NB4 (cell line): Measurements from ENCODE around the gene PPP1R11.
"Not testable (repeated sequence)": the region's sequence is repeated elsewhere in the genome, so short reads cannot be mapped to it uniquely, and the experiment has no call there.

Source experiments
- MAX ChIP-seq: IDR thresholded peaks from 2 replicates; pipeline ENCODE4 v1.6.1; 2011; ENCODE audit warnings: low read depth, low read length
- POLR2A ChIP-seq: IDR thresholded peaks from 2 replicates; pipeline ENCODE4 v1.6.1; 2011; ENCODE audit warnings: mild to moderate bottlenecking; ENCODE audit not compliant: insufficient read length; ENCODE audit errors: extremely low read depth
- TF ChIP-seq, protein P1 (sequence below): IDR thresholded peaks from one replicate; pipeline ENCODE4 v1.5.1; 2012; ENCODE audit warnings: low read depth, low read length

DNA sequence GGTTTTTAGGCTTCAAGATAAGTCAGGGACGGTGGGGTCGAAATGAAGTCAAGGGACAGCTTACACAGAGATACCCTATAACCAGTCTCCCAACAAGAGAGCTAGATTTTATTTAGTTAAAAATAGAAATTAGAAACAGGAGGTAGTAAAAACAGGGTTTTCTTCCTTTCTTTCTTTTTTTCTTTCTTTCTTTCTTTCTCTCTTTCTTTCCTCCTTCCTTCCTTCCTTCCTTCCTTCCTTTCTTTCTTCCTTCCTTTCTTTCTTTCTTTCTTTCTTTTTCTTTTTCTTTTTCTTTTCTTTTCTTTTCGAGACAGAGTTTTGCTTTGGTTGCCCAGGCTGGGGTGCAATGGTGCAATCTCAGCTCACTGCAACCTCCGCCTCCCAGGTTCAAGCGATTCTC is 51.7 kb downstream of the PPP1R11 start:
- TF ChIP-seq, protein P1, sequence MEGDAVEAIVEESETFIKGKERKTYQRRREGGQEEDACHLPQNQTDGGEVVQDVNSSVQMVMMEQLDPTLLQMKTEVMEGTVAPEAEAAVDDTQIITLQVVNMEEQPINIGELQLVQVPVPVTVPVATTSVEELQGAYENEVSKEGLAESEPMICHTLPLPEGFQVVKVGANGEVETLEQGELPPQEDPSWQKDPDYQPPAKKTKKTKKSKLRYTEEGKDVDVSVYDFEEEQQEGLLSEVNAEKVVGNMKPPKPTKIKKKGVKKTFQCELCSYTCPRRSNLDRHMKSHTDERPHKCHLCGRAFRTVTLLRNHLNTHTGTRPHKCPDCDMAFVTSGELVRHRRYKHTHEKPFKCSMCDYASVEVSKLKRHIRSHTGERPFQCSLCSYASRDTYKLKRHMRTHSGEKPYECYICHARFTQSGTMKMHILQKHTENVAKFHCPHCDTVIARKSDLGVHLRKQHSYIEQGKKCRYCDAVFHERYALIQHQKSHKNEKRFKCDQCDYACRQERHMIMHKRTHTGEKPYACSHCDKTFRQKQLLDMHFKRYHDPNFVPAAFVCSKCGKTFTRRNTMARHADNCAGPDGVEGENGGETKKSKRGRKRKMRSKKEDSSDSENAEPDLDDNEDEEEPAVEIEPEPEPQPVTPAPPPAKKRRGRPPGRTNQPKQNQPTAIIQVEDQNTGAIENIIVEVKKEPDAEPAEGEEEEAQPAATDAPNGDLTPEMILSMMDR = not testable (repeated sequence)
- not testable (repeated sequence) for TF ChIP-seq POLR2A, MAX
